HG03439 (cell line): Measurements from ENCODE around the gene SHANK2.

Source experiments
- ATAC-seq: cut with Tn5 transposase; IDR thresholded peaks from one replicate; pipeline ENCODE4 v1.9.1; 2021; ENCODE audit warnings: mild to moderate bottlenecking, moderate library complexity; ENCODE audit not compliant: unreplicated experiment

The SHANK2 gene

GRCh38 chr11:71252269-71252769 is at the start of gene SHANK2:
SHANK2 (minus strand) TSS chr11:71252577; CDS start chr11:71147326, 105,251 bp downstream.
- no peak for ATAC-seq

- ATAC-seq, result no peak
Observed at GRCh38 chr11:71301858-71302533, 49.6 kb upstream of the SHANK2 start.

GRCh38 chr11:71301046-71301857 is 48.9 kb upstream of the SHANK2 start:
- ATAC-seq, result no peak

- no peak for ATAC-seq
Observed at GRCh38 chr11:71300187-71300586, 47.8 kb upstream of the SHANK2 start.

GRCh38 chr11:71298761-71299181 is 46.4 kb upstream of the SHANK2 start:
- ATAC-seq, result no peak

GRCh38 chr11:71298016-71298550 is 45.7 kb upstream of the SHANK2 start:
- no peak for ATAC-seq

GRCh38 chr11:71294846-71295600 is 42.6 kb upstream of the SHANK2 start:
- ATAC-seq, result no peak

- no peak for ATAC-seq
Observed at GRCh38 chr11:71293961-71294782, 41.8 kb upstream of the SHANK2 start.

GRCh38 chr11:71286701-71287643 is 34.6 kb upstream of the SHANK2 start:
- no peak for ATAC-seq

- ATAC-seq, result no peak
Observed at GRCh38 chr11:71285111-71285510, 32.7 kb upstream of the SHANK2 start.

GRCh38 chr11:71284525-71285092 is 32.2 kb upstream of the SHANK2 start:
- ATAC-seq, result no peak

- no peak for ATAC-seq
Observed at GRCh38 chr11:71283971-71284441, 31.6 kb upstream of the SHANK2 start.

- ATAC-seq, result no peak
Observed at GRCh38 chr11:71282581-71283351, 30.4 kb upstream of the SHANK2 start.

- no peak for ATAC-seq
Observed at GRCh38 chr11:71281831-71282230, 29.5 kb upstream of the SHANK2 start.

- no peak for ATAC-seq
Observed at GRCh38 chr11:71281204-71281603, 28.8 kb upstream of the SHANK2 start.

GRCh38 chr11:71279916-71280645 is 27.7 kb upstream of the SHANK2 start:
- no peak for ATAC-seq

GRCh38 chr11:71272161-71272560 is 19.8 kb upstream of the SHANK2 start:
- no peak for ATAC-seq
